OCI-LY7 (cell line): ENCODE measurements around the gene MRPL36. TPM values are rescaled to one million over a fixed set of nuclear protein-coding genes. Genes with fewer than 3 reads are reported as not detected.

Experiments used
- BruUV-seq: library from RNA; stranded (reverse); fragments of 400-500 nt; replicated peaks from 2 replicates; lab custom pipeline; 2021; lab: Mats Ljungman, UMichigan
- CTCF ChIA-PET: fragments of 300-600 bp; sonication (Branson Sonifier 250); formaldehyde crosslinking; loops from one replicate; lab custom pipeline; 2022; ENCODE audit warnings: antibody characterized with exemption; ENCODE audit not compliant: unreplicated experiment; lab: Charles Lee
- POLR2A ChIA-PET: fragments of 300-600 bp; sonication (Branson Sonifier 250); formaldehyde crosslinking; loops from one replicate; lab custom pipeline; 2022; ENCODE audit warnings: antibody characterized with exemption; lab: Charles Lee
- DNase-seq: peaks from one replicate; pipeline ENCODE4 v3.0.0-alpha.2; 2015; ENCODE audit warnings: low spot score
- H2AFZ ChIP-seq: fragments of 200-600 bp; sonication (generic), shearing (Covaris generic); 2 replicates; pipeline ENCODE4 v1.6.1; 2014; ENCODE audit warnings: mild to moderate bottlenecking, antibody characterized with exemption, low read length, moderate library complexity
- H3K27ac ChIP-seq: fragments of 200-600 bp; sonication (generic); 2 replicates; pipeline ENCODE4 v1.5.1; 2014; ENCODE audit warnings: mixed run types, low read depth, mild to moderate bottlenecking, moderate library complexity, low read length, inconsistent platforms; ENCODE audit not compliant: poor library complexity, severe bottlenecking
- H3K36me3 ChIP-seq: fragments of 200-600 bp; sonication (generic); 2 replicates; pipeline ENCODE4 v1.6.1; 2014; ENCODE audit warnings: mild to moderate bottlenecking, antibody characterized with exemption, low read length, moderate library complexity, mixed read lengths; ENCODE audit not compliant: insufficient read depth
- H3K4me1 ChIP-seq: fragments of 200-600 bp; sonication (generic); 2 replicates; pipeline ENCODE4 v1.5.1; 2014; ENCODE audit warnings: mild to moderate bottlenecking, low read length; ENCODE audit not compliant: insufficient read depth, poor library complexity, severe bottlenecking
- H3K4me2 ChIP-seq: fragments of 200-600 bp; sonication (generic); 2 replicates; pipeline ENCODE4 v1.6.1; 2014; ENCODE audit warnings: mild to moderate bottlenecking, low read length
- H3K4me3 ChIP-seq: fragments of 200-600 bp; sonication (generic); 2 replicates; pipeline ENCODE4 v1.5.1; 2014; ENCODE audit warnings: mild to moderate bottlenecking, low read depth, low read length; ENCODE audit not compliant: poor library complexity, severe bottlenecking
- H3K79me2 ChIP-seq: fragments of 200-600 bp; sonication (generic); 2 replicates; pipeline ENCODE4 v1.6.1; 2016; ENCODE audit warnings: low read depth, mild to moderate bottlenecking, low read length, moderate library complexity, mixed read lengths; ENCODE audit not compliant: insufficient read depth
- H3K9me2 ChIP-seq: fragments of 200-600 bp; sonication (generic); 2 replicates; pipeline ENCODE4 v1.6.1; 2016; ENCODE audit warnings: mild to moderate bottlenecking, low read length, mixed read lengths; ENCODE audit not compliant: insufficient read depth
- H3K9me3 ChIP-seq: fragments of 200-600 bp; sonication (generic); 2 replicates; pipeline ENCODE4 v1.6.1; 2014; ENCODE audit warnings: mild to moderate bottlenecking, mixed run types, low read length, mixed read lengths
- H4K20me1 ChIP-seq: fragments of 200-600 bp; sonication (generic); 2 replicates; pipeline ENCODE4 v1.6.1; 2014; ENCODE audit warnings: mild to moderate bottlenecking, antibody characterized with exemption, low read length, moderate library complexity, mixed read lengths; ENCODE audit not compliant: insufficient read depth
- EZH2phosphoT487 ChIP-seq: fragments of 200-600 bp; sonication (generic); IDR thresholded peaks from 2 replicates; pipeline ENCODE4 v1.6.1; 2018; ENCODE audit warnings: low read depth, borderline replicate concordance, mild to moderate bottlenecking, mixed run types, antibody characterized with exemption, low read length, moderate library complexity, mixed read lengths
- intact Hi-C: fragments of 100-400 bp; cut with micrococcal nuclease; formaldehyde crosslinking; loops from one replicate; pipeline ENCODE4 v1.10.0; 2022; ENCODE audit not compliant: unreplicated experiment
- total RNA-seq, 2 experiments: library from RNA; depleted of rRNA in 1 of 2; stranded (reverse); fragments of >200 nt in 1 of 2; shearing (Covaris generic) in 1 of 2; gene quantifications; 2 replicates each; pipeline ENCODE4 v1.2.3, GENCODE V29; 2014 to 2022
- TF ChIP-seq, protein P1 (sequence below): fragments of 200-600 bp; sonication (generic); conservative IDR thresholded peaks from 2 replicates; pipeline ENCODE4 v1.5.1; 2014; ENCODE audit warnings: mild to moderate bottlenecking, antibody characterized with exemption, low read length, moderate library complexity, mixed read lengths

Gene MRPL36
- total RNA-seq, 2 experiments from 2014 or later, result 91.7 to 93.8 TPM

- TF ChIP-seq, protein P1, sequence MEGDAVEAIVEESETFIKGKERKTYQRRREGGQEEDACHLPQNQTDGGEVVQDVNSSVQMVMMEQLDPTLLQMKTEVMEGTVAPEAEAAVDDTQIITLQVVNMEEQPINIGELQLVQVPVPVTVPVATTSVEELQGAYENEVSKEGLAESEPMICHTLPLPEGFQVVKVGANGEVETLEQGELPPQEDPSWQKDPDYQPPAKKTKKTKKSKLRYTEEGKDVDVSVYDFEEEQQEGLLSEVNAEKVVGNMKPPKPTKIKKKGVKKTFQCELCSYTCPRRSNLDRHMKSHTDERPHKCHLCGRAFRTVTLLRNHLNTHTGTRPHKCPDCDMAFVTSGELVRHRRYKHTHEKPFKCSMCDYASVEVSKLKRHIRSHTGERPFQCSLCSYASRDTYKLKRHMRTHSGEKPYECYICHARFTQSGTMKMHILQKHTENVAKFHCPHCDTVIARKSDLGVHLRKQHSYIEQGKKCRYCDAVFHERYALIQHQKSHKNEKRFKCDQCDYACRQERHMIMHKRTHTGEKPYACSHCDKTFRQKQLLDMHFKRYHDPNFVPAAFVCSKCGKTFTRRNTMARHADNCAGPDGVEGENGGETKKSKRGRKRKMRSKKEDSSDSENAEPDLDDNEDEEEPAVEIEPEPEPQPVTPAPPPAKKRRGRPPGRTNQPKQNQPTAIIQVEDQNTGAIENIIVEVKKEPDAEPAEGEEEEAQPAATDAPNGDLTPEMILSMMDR, result no peak
- TF ChIP-seq EZH2phosphoT487, result no peak
- H2AFZ ChIP-seq, result no peak overlapping the region
- no peaks in the 10 kb centered on the region for H3K9me2 ChIP-seq
- H3K27ac ChIP-seq, result no peak overlapping the region
- no peaks in the 10 kb centered on the region for H3K36me3 ChIP-seq
- intact Hi-C loops, result no loop called here
- H3K4me3 ChIP-seq, result no peak overlapping the region
- no peak overlapping the region for H3K4me2 ChIP-seq
- H3K79me2 ChIP-seq, result no peaks in the 10 kb centered on the region
- H3K9me3 ChIP-seq, result no peaks in the 10 kb centered on the region
- peaks cover 8% of the 10 kb centered on the region for H3K4me1 ChIP-seq
- no peak for DNase-seq
- ChIA-PET POLR2A (no interaction called here), CTCF (no interaction called here)
- no TSS peak for BruUV-seq
- H4K20me1 ChIP-seq, result no peaks in the 10 kb centered on the region
Measured at GRCh38 chr5:1771149-1772065, 28.2 kb downstream of the MRPL36 start.

DNA sequence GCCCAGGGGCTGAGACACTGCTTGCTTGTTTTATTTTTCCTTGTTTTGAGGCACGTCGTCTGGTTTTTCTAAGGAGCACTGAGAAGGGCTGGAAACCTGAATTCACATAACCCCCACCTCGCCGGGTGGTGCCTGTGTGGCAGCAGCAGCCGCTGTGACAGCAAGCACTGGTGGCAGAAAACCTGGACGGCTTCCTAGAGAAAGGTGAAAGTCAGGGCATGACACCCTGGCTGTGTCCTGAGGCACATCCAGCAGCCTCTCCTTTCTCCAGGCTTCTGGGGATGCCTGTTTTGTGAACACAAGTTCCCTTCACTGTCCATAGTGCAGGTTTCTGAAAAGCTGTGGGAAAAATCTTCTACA, 29.2 kb downstream of the MRPL36 start:
- Histone ChIP-seq H3K27ac (no peak overlapping the region), H2AFZ (no peak overlapping the region), H3K36me3 (no peaks in the 10 kb centered on the region), H3K9me3 (no peaks in the 10 kb centered on the region), H3K4me2 (no peak overlapping the region), H3K9me2 (no peaks in the 10 kb centered on the region), H3K4me3 (no peak overlapping the region), H3K4me1 (peaks cover 12% of the 10 kb centered on the region), H3K79me2 (no peaks in the 10 kb centered on the region), H4K20me1 (no peaks in the 10 kb centered on the region)
- ChIA-PET CTCF (no interaction called here), POLR2A (no interaction called here)
- BruUV-seq, result no TSS peak
- DNase-seq, result no peak
- intact Hi-C loops, result no loop called here
- TF ChIP-seq, protein P1, result no peak
- TF ChIP-seq EZH2phosphoT487, result no peak
